Loucy (cell line): Measurements from ENCODE around the gene TLR9.

Source experiments
- EZH2phosphoT487 ChIP-seq: fragments of 200-600 bp; IDR thresholded peaks from 2 replicates; pipeline ENCODE4 v1.6.1; 2018; ENCODE audit warnings: antibody characterized with exemption, mild to moderate bottlenecking, moderate library complexity, borderline replicate concordance
- TF ChIP-seq, protein P1 (sequence below): fragments of 200-600 bp; sonication (generic); conservative IDR thresholded peaks from 2 replicates; pipeline ENCODE4 v1.5.1; 2014; ENCODE audit warnings: mild to moderate bottlenecking, antibody characterized with exemption, low read length

GRCh38 chr3:52218937-52219650, 6.4 kb downstream of the TLR9 start:
- TF ChIP-seq, protein P1, sequence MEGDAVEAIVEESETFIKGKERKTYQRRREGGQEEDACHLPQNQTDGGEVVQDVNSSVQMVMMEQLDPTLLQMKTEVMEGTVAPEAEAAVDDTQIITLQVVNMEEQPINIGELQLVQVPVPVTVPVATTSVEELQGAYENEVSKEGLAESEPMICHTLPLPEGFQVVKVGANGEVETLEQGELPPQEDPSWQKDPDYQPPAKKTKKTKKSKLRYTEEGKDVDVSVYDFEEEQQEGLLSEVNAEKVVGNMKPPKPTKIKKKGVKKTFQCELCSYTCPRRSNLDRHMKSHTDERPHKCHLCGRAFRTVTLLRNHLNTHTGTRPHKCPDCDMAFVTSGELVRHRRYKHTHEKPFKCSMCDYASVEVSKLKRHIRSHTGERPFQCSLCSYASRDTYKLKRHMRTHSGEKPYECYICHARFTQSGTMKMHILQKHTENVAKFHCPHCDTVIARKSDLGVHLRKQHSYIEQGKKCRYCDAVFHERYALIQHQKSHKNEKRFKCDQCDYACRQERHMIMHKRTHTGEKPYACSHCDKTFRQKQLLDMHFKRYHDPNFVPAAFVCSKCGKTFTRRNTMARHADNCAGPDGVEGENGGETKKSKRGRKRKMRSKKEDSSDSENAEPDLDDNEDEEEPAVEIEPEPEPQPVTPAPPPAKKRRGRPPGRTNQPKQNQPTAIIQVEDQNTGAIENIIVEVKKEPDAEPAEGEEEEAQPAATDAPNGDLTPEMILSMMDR = no peak
- TF ChIP-seq EZH2phosphoT487 = no peak
